Mesenchymal stem cell (in vitro differentiated cells and primary cell): ENCODE measurements around the gene CEP350.

Source experiments
- DNase-seq: peaks from one replicate; pipeline ENCODE4 v3.0.0-alpha.2; 2013
- H2AFZ ChIP-seq: one replicate; pipeline ENCODE4 v1.6.1; 2013; ENCODE audit warnings: low read depth, mild to moderate bottlenecking, control low read depth, inconsistent platforms, low read length, moderate library complexity
- H2AK5ac ChIP-seq: 2 replicates; pipeline ENCODE4 v1.6.1; 2013; ENCODE audit warnings: low read length, moderate library complexity, mild to moderate bottlenecking, inconsistent platforms; ENCODE audit not compliant: severe bottlenecking
- H2BK120ac ChIP-seq: one replicate; pipeline ENCODE4 v1.6.1; 2013; ENCODE audit warnings: low read depth, mild to moderate bottlenecking, inconsistent platforms, low read length, moderate library complexity
- H2BK12ac ChIP-seq, 2 experiments: one replicate each; pipeline ENCODE4 v1.6.1; 2013; ENCODE audit warnings: inconsistent platforms in 2 of 2, low read length in 2 of 2, mild to moderate bottlenecking in 2 of 2, moderate library complexity in 2 of 2, control low read depth in 1 of 2
- H2BK15ac ChIP-seq: one replicate; pipeline ENCODE4 v1.6.1; 2013; ENCODE audit warnings: mild to moderate bottlenecking, low read depth, inconsistent platforms; ENCODE audit not compliant: poor library complexity, severe bottlenecking
- H2BK5ac ChIP-seq: 2 replicates; pipeline ENCODE4 v1.6.1; 2013; ENCODE audit warnings: low read depth, mild to moderate bottlenecking, low read length, control low read depth, inconsistent platforms; ENCODE audit not compliant: poor library complexity, severe bottlenecking
- H3K14ac ChIP-seq, 2 experiments: one replicate each; pipeline ENCODE4 v1.6.1; 2013; ENCODE audit warnings: inconsistent platforms in 2 of 2, low read length in 2 of 2, control low read depth in 1 of 2, mild to moderate bottlenecking in 1 of 2, moderate library complexity in 1 of 2
- H3K18ac ChIP-seq, 2 experiments: one replicate each; pipeline ENCODE4 v1.6.1; 2013; ENCODE audit warnings: inconsistent platforms in 2 of 2, low read length in 2 of 2, control low read depth in 1 of 2, low read depth in 1 of 2, mild to moderate bottlenecking in 1 of 2
- H3K23ac ChIP-seq, 2 experiments: one replicate each; pipeline ENCODE4 v1.6.1; 2013; ENCODE audit warnings: inconsistent platforms in 2 of 2, low read length in 2 of 2, mild to moderate bottlenecking in 2 of 2, moderate library complexity in 2 of 2, control low read depth in 1 of 2
- H3K27ac ChIP-seq: 2 replicates; pipeline ENCODE4 v1.5.1; 2013; ENCODE audit warnings: mild to moderate bottlenecking, moderate library complexity, low read length, control low read depth, inconsistent platforms; ENCODE audit not compliant: poor library complexity, severe bottlenecking
- H3K27me3 ChIP-seq, 2 experiments: 2 replicates each; pipeline versions ENCODE4 v1.6.1 to v1.7.0; 2013; ENCODE audit warnings: low read length in 2 of 2, mild to moderate bottlenecking in 2 of 2, moderate library complexity in 2 of 2, control low read depth in 1 of 2, inconsistent platforms in 1 of 2; ENCODE audit not compliant: control insufficient read depth in 1 of 2, insufficient read depth in 1 of 2
- H3K36me3 ChIP-seq, 2 experiments: 2 replicates each; pipeline versions ENCODE4 v1.6.1 to v1.7.0; 2013; ENCODE audit warnings: low read length in 2 of 2, control low read depth in 1 of 2, inconsistent platforms in 1 of 2, low read depth in 1 of 2, mild to moderate bottlenecking in 1 of 2; ENCODE audit not compliant: insufficient read depth in 2 of 2, control insufficient read depth in 1 of 2
- H3K4ac ChIP-seq, 2 experiments: one replicate each; pipeline ENCODE4 v1.6.1; 2013; ENCODE audit warnings: inconsistent platforms in 2 of 2, low read length in 2 of 2, mild to moderate bottlenecking in 2 of 2, moderate library complexity in 2 of 2, control low read depth in 1 of 2, low read depth in 1 of 2
- H3K4me1 ChIP-seq: 2 replicates; pipeline ENCODE4 v1.6.1; 2013; ENCODE audit warnings: low read depth, low read length, control low read depth; ENCODE audit not compliant: control insufficient read depth, insufficient read depth
- H3K4me2 ChIP-seq: 2 replicates; pipeline ENCODE4 v1.6.1; 2013; ENCODE audit warnings: low read length, mild to moderate bottlenecking, inconsistent platforms; ENCODE audit not compliant: poor library complexity, severe bottlenecking
- H3K4me3 ChIP-seq, 2 experiments: 2 replicates each; pipeline versions ENCODE4 v1.5.1 to v1.7.0; 2013; ENCODE audit warnings: low read length in 2 of 2, mild to moderate bottlenecking in 2 of 2, control low read depth in 1 of 2, low read depth in 1 of 2; ENCODE audit not compliant: insufficient read depth in 1 of 2
- H3K79me1 ChIP-seq: replicated peaks from 2 replicates; pipeline ENCODE4 v1.6.1; 2013; ENCODE audit warnings: mild to moderate bottlenecking, control low read depth, low read length, inconsistent platforms; ENCODE audit not compliant: poor library complexity, severe bottlenecking
- H3K9ac ChIP-seq: 2 replicates; pipeline ENCODE4 v1.7.0; 2013; ENCODE audit warnings: mild to moderate bottlenecking, low read length, moderate library complexity
- H3K9me3 ChIP-seq: 2 replicates; pipeline ENCODE4 v1.7.0; 2013; ENCODE audit warnings: mild to moderate bottlenecking, low read length; ENCODE audit not compliant: control insufficient read depth
- H4K8ac ChIP-seq: one replicate; pipeline ENCODE4 v1.6.1; 2013; ENCODE audit warnings: inconsistent platforms, mild to moderate bottlenecking, low read length, moderate library complexity
- H4K91ac ChIP-seq: one replicate; pipeline ENCODE4 v1.6.1; 2013; ENCODE audit warnings: mild to moderate bottlenecking, low read length, inconsistent platforms
- WGBS: methylation state at CpG from one replicate; pipeline ENCODE4 v1.1.7; 2013; ENCODE audit warnings: mixed read lengths; 5-methylcytosine and 5-hydroxymethylcytosine counted together

The CEP350 gene

DNA sequence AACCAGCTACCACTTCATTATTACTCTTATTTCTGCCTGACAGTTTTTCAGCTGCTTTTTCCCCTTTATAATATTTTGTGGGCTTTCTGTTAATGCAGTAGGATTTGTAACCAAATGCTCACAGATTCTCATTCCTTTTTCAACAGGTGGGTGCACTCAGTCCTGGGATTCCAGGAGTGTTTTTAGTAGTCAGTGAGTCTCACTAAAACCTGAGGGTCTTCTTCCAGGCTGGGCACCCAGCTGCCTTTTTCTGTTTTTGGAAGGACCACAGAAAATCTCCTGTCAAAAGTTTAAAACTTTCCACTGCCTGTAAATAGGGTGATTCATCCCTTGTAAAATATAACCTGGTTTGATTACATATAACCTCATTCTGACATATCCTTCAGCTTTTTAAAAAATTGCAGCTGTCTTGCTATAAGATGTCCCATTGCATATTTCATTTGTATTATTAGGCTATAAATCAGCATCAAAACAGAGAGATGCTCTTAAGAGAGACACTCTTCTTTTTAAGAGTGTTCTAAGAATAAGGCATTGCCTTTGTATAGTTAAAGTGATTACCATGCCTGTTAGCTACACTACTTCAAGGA is 16.8 kb upstream of the CEP350 start:
- Histone ChIP-seq H3K4me2 (no peak overlapping the region), H3K27me3 (no peaks in the 10 kb centered on the region), H4K91ac (no peak overlapping the region), H3K18ac (no peak overlapping the region), H3K4ac (no peak overlapping the region), H3K14ac (no peak overlapping the region), H2AK5ac (no peak overlapping the region), H4K8ac (no peak overlapping the region), H2BK5ac (no peak overlapping the region), H3K4me3 (no peak overlapping the region), H3K9ac (no peak overlapping the region), H3K36me3 (no peaks in the 10 kb centered on the region), H3K27ac (no peak overlapping the region), H3K4me1 (no peaks in the 10 kb centered on the region), H2BK120ac (no peak overlapping the region), H2BK12ac (no peak overlapping the region), H3K23ac (no peak overlapping the region), H3K79me1 (no peaks in the 10 kb centered on the region), H2AFZ (no peak overlapping the region), H3K9me3 (no peaks in the 10 kb centered on the region), H2BK15ac (no peak overlapping the region)
- DNase-seq, result no peak

DNA sequence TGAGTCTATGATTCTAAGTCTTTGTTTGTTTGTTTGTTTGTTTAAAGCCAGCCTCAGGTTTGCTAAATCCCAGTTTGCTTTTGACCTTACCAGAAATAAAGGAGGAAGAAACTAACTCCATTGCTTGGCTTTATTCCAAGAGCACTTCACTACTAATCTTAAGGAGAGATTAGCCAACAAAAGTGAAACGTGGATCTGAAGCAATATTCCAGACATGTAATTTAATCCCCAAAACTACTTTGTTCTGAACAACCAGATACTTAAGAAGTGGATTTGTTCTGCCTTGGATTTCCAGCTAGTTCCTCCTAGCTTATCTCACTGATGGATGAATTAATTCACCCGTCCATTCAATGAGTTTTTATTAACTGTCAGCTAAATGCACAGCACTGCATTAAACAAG is 15.9 kb upstream of the CEP350 start:
- Histone ChIP-seq H2BK12ac (no peak overlapping the region), H3K9ac (no peak overlapping the region), H3K14ac (no peak overlapping the region), H4K91ac (no peak overlapping the region), H3K4me3 (no peak overlapping the region), H2BK120ac (no peak overlapping the region), H3K36me3 (no peaks in the 10 kb centered on the region), H3K4me2 (no peak overlapping the region), H3K9me3 (no peaks in the 10 kb centered on the region), H2AK5ac (no peak overlapping the region), H3K79me1 (no peaks in the 10 kb centered on the region), H3K27ac (no peak overlapping the region), H3K18ac (no peak overlapping the region), H3K4me1 (no peaks in the 10 kb centered on the region), H4K8ac (no peak overlapping the region), H3K4ac (no peak overlapping the region), H2BK15ac (no peak overlapping the region), H3K23ac (no peak overlapping the region), H2BK5ac (no peak overlapping the region), H3K27me3 (no peaks in the 10 kb centered on the region), H2AFZ (no peak overlapping the region)
- DNase-seq, result peak; percentile 57
- 13% methylated on average over 1 of the region's 2 CpGs for WGBS

DNA sequence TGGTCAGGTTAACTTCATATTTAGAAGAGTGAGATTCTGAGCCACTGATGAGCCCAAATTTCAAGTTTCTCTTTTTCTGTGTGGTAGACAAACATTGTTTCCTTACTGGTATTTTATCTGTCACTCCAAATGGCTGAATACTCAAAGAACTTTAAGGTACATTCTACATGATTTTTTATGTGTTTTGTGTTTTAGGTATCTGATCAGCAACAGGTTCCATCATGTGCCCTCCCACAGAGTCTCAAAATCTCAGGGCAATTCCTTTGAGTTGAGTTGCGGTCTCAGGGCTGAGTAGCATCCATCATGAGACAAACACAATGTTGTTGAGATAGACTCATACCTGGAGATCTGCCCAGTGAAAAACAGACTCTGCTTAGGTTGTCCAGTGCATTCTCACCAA is 14.7 kb upstream of the CEP350 start:
- no peak overlapping the region for H2BK12ac ChIP-seq
- H3K4ac ChIP-seq, result no peak overlapping the region
- no peaks in the 10 kb centered on the region for H3K27me3 ChIP-seq
- H3K4me3 ChIP-seq, result no peak overlapping the region
- H2BK15ac ChIP-seq, result no peak overlapping the region
- no peak overlapping the region for H2AK5ac ChIP-seq
- H3K27ac ChIP-seq, result no peak overlapping the region
- no peak overlapping the region for H3K14ac ChIP-seq
- no peak overlapping the region for H2AFZ ChIP-seq
- no peak for DNase-seq
- H3K18ac ChIP-seq, result no peak overlapping the region
- H4K8ac ChIP-seq, result no peak overlapping the region
- H3K23ac ChIP-seq, result no peak overlapping the region
- no peaks in the 10 kb centered on the region for H3K9me3 ChIP-seq
- WGBS, result 100% methylated on average over 1 of the region's 1 CpG
- H3K4me2 ChIP-seq, result no peak overlapping the region
- H3K4me1 ChIP-seq, result no peaks in the 10 kb centered on the region
- no peak overlapping the region for H2BK5ac ChIP-seq
- no peak overlapping the region for H4K91ac ChIP-seq
- H3K79me1 ChIP-seq, result no peaks in the 10 kb centered on the region
- no peaks in the 10 kb centered on the region for H3K36me3 ChIP-seq
- no peak overlapping the region for H3K9ac ChIP-seq
- H2BK120ac ChIP-seq, result no peak overlapping the region

DNA sequence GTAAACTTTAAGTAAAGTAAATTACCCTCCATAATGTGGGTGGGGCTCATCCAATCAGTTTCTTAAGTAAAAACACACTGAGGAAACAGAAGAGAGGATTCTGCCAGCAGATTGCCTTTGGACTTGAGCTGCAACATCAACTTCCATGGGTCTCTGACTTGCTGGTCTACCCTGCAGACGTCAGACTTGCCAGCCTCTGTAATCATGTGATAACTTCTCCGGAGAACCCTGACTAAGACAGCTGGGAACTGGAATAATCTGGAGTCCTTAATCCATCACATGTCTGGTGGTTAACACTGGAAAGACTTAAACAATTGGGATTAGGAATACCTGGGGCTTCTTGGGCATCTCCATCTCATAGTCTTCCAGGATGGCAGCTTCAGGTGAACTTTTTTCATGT is 13.2 kb upstream of the CEP350 start:
- Histone ChIP-seq H3K14ac (no peak overlapping the region), H3K27ac (no peak overlapping the region), H3K9ac (no peak overlapping the region), H2AK5ac (no peak overlapping the region), H3K9me3 (no peaks in the 10 kb centered on the region), H3K4me2 (no peak overlapping the region), H2BK15ac (no peak overlapping the region), H2AFZ (no peak overlapping the region), H3K4me1 (no peaks in the 10 kb centered on the region), H3K4ac (no peak overlapping the region), H2BK12ac (no peak overlapping the region), H3K4me3 (no peak overlapping the region), H4K91ac (no peak overlapping the region), H3K18ac (no peak overlapping the region), H3K79me1 (no peaks in the 10 kb centered on the region), H2BK5ac (no peak overlapping the region), H3K27me3 (no peaks in the 10 kb centered on the region), H2BK120ac (no peak overlapping the region), H3K23ac (no peak overlapping the region), H3K36me3 (no peaks in the 10 kb centered on the region), H4K8ac (no peak overlapping the region)
- 95% methylated on average over 2 of the region's 2 CpGs for WGBS
- DNase-seq, result no peak
